Upper lobe of left lung (tissue), 4 donors: ENCODE measurements around the gene CNN1.

Experiments used
- POLR2A ChIP-seq, 4 donors: fragments of 450-650 bp; IDR thresholded peaks; one replicate each; pipeline ENCODE4 v1.5.1; 2016 to 2017; ENCODE audit warnings: antibody characterized with exemption in 4 of 4, mild to moderate bottlenecking in 2 of 4
- POLR2AphosphoS5 ChIP-seq, 2 donors: sonication (generic); formaldehyde crosslinking; IDR thresholded peaks; one replicate each; pipeline ENCODE4 v1.5.1; 2017; ENCODE audit warnings: antibody characterized with exemption in 2 of 2
- TF ChIP-seq, protein P1 (sequence below), 6 experiments: fragments of 450-650 bp in 4 of 6; fragments of 200-600 bp in 2 of 6; sonication (generic) in 2 of 6; IDR thresholded peaks; one replicate each; pipeline ENCODE4 v1.5.1; 2016 to 2019; ENCODE audit warnings: antibody characterized with exemption in 6 of 6

DNA sequence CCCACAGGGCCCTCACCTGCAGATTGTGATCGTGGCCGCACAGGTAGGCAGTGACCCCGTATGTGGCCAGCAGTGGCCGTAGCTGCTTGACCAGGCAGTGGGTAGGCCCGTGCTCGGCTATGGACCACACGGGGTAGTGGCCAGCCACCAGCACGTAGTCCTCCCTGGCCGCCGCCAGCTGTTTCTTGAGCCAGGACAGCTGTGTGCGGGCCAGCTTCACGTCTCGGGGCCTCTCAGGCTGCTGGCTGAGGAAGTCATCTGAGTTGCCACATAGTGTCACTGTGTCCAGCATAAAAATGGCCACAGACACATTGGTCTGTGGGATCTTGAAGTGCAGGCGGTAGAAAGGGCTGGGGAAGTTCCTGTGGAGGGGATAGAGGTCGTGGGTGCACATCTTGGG, 37.6 kb downstream of the CNN1 start:
- TF ChIP-seq, protein P1, sequence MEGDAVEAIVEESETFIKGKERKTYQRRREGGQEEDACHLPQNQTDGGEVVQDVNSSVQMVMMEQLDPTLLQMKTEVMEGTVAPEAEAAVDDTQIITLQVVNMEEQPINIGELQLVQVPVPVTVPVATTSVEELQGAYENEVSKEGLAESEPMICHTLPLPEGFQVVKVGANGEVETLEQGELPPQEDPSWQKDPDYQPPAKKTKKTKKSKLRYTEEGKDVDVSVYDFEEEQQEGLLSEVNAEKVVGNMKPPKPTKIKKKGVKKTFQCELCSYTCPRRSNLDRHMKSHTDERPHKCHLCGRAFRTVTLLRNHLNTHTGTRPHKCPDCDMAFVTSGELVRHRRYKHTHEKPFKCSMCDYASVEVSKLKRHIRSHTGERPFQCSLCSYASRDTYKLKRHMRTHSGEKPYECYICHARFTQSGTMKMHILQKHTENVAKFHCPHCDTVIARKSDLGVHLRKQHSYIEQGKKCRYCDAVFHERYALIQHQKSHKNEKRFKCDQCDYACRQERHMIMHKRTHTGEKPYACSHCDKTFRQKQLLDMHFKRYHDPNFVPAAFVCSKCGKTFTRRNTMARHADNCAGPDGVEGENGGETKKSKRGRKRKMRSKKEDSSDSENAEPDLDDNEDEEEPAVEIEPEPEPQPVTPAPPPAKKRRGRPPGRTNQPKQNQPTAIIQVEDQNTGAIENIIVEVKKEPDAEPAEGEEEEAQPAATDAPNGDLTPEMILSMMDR (IDR thresholded peaks at IDR 0.05) = no peak
- peak in 1 of 2 donors; percentile 36 for TF ChIP-seq POLR2AphosphoS5 (IDR thresholded peaks at IDR 0.05)
- TF ChIP-seq POLR2A (IDR thresholded peaks at IDR 0.05) = peak in 1 of 4 donors; percentile 35
